WTC11 (cell line): ENCODE results near the gene CSTPP1. TPM values are rescaled to one million over a fixed set of nuclear protein-coding genes. Genes with fewer than 3 reads are reported as not detected.

Experiments
- ATAC-seq: fragments of 200-7000 bp; cut with Tn5 transposase; 2 replicates; pipeline ENCODE4 v1.10.0; 2021; ENCODE audit warnings: mild to moderate bottlenecking, moderate library complexity
- CTCF ChIA-PET: fragments of 300-600 bp; sonication (Branson Sonifier 250); formaldehyde crosslinking; loops from one replicate; lab custom pipeline; 2021; ENCODE audit warnings: antibody characterized with exemption; lab: Charles Lee
- POLR2A ChIA-PET: fragments of 350-600 bp; sonication (Branson Sonifier 250); formaldehyde crosslinking; loops from one replicate; lab custom pipeline; 2021; ENCODE audit warnings: antibody characterized with exemption; lab: Charles Lee
- DNase-seq: peaks from one replicate; pipeline ENCODE4 v3.0.0; 2021; ENCODE audit warnings: low spot score
- H3K27ac Mint-ChIP-seq: 2 replicates; pipeline ENCODE4 v1.8.0; 2021; ENCODE audit warnings: mixed read lengths
- H3K27me3 Mint-ChIP-seq: 2 replicates; pipeline ENCODE4 v1.8.0; 2021; ENCODE audit warnings: low read depth, mild to moderate bottlenecking, moderate library complexity, mixed read lengths
- H3K36me3 Mint-ChIP-seq: 2 replicates; pipeline ENCODE4 v1.8.0; 2021; ENCODE audit warnings: mixed read lengths
- H3K4me1 Mint-ChIP-seq: 2 replicates; pipeline ENCODE4 v1.8.0; 2022; ENCODE audit warnings: mixed read lengths
- H3K4me3 Mint-ChIP-seq: 2 replicates; pipeline ENCODE4 v1.8.0; 2021; ENCODE audit warnings: mild to moderate bottlenecking, moderate library complexity, mixed read lengths
- H3K9me3 Mint-ChIP-seq: 2 replicates; pipeline ENCODE4 v1.8.0; 2021; ENCODE audit warnings: mixed read lengths
- ELF4 ChIP-seq: sonication (generic); formaldehyde crosslinking; IDR thresholded peaks from 2 replicates; pipeline ENCODE4 v1.8.1; 2022; ENCODE audit warnings: low read depth, mild to moderate bottlenecking, moderate library complexity, missing genetic modification reagents
- FOXK1 ChIP-seq: sonication (generic); formaldehyde crosslinking; IDR thresholded peaks from 2 replicates; pipeline ENCODE4 v1.8.0; 2022; ENCODE audit warnings: mild to moderate bottlenecking, moderate library complexity, missing genetic modification reagents
- JAZF1 ChIP-seq: fragments of 250-450 bp; sonication (Bioruptor Pico); IDR thresholded peaks from 2 replicates; pipeline ENCODE4 v1.9.0; 2021; ENCODE audit warnings: moderate library complexity, mild to moderate bottlenecking, inconsistent platforms
- NR3C1 ChIP-seq: sonication (generic); formaldehyde crosslinking; conservative IDR thresholded peaks from 2 replicates; pipeline ENCODE4 v1.8.1; 2023; ENCODE audit warnings: low read depth, mild to moderate bottlenecking, missing genetic modification reagents
- RORB ChIP-seq: fragments of 250-450 bp; sonication (Bioruptor Pico); IDR thresholded peaks from 2 replicates; pipeline ENCODE4 v1.9.0; 2021; ENCODE audit warnings: mild to moderate bottlenecking
- ZNF232 ChIP-seq: sonication (generic); formaldehyde crosslinking; IDR thresholded peaks from 2 replicates; pipeline ENCODE4 v1.8.0; 2022; ENCODE audit warnings: mild to moderate bottlenecking, missing genetic modification reagents
- ZNF423 ChIP-seq: fragments of 250-450 bp; sonication (Bioruptor Pico); IDR thresholded peaks from 2 replicates; pipeline ENCODE4 v2.1.2; 2022; ENCODE audit warnings: mild to moderate bottlenecking, moderate library complexity
- total RNA-seq: library from RNA; stranded (reverse); gene quantifications from 3 replicates; pipeline ENCODE4 v1.2.3, GENCODE V29; 2021
- TF ChIP-seq, protein P1 (sequence below): fragments of 250-450 bp; sonication (Bioruptor Pico); IDR thresholded peaks from 2 replicates; pipeline ENCODE4 v1.9.0; 2021; ENCODE audit warnings: mild to moderate bottlenecking, borderline replicate concordance
- TF ChIP-seq, protein P2 (sequence below): fragments of 250-450 bp; sonication (Bioruptor Pico); IDR thresholded peaks from 2 replicates; pipeline ENCODE4 v1.8.0; 2021; ENCODE audit warnings: mild to moderate bottlenecking
- TF ChIP-seq, protein P3 (sequence below): sonication (generic); formaldehyde crosslinking; IDR thresholded peaks from 2 replicates; pipeline ENCODE4 v1.8.1; 2023; ENCODE audit warnings: mild to moderate bottlenecking, missing genetic modification reagents, borderline replicate concordance
- TF ChIP-seq, protein P4 (sequence below): sonication (generic); formaldehyde crosslinking; IDR thresholded peaks from 2 replicates; pipeline ENCODE4 v1.8.0; 2023; ENCODE audit warnings: missing genetic modification reagents
- TF ChIP-seq, protein P5 (sequence below): sonication (generic); formaldehyde crosslinking; IDR thresholded peaks from 2 replicates; pipeline ENCODE4 v1.8.1; 2022; ENCODE audit warnings: mild to moderate bottlenecking, moderate library complexity, missing genetic modification reagents
- TF ChIP-seq, protein P6 (sequence below): sonication (generic); formaldehyde crosslinking; IDR thresholded peaks from 2 replicates; pipeline ENCODE4 v1.8.0; 2023; ENCODE audit warnings: missing genetic modification reagents, mild to moderate bottlenecking, borderline replicate concordance
- TF ChIP-seq, protein P7 (sequence below): fragments of 250-450 bp; sonication (Bioruptor Pico); IDR thresholded peaks from 2 replicates; pipeline ENCODE4 v2.1.2; 2022; ENCODE audit warnings: mild to moderate bottlenecking, moderate library complexity

CSTPP1 gene
- total RNA-seq, 1 experiment from 2014 or later, result 23.6 TPM

DNA sequence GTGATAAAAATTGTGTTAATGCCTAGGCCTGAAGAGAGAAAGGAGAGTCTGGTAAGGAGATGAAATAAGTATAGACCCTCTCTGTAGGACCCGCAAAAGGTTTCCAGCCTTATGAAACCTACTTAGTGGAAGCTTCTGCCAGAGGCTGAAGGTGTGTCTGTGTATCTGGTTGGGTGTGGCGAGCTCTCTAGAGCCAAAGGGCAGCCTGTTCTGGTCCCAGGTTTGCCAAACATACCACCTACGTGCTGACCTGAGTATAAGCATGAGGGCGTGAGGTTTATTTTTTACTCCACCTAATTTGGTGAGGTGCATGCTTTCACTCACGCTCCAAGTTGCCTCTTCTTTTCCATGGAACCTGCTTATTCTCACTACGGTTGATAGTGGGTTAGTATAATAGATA lies 5.6 kb downstream of the CSTPP1 start:
- Mint-ChIP-seq H3K4me3 (no peak overlapping the region), H3K27ac (no peak overlapping the region), H3K36me3 (no peaks in the 10 kb centered on the region)
- TF ChIP-seq, protein P1, sequence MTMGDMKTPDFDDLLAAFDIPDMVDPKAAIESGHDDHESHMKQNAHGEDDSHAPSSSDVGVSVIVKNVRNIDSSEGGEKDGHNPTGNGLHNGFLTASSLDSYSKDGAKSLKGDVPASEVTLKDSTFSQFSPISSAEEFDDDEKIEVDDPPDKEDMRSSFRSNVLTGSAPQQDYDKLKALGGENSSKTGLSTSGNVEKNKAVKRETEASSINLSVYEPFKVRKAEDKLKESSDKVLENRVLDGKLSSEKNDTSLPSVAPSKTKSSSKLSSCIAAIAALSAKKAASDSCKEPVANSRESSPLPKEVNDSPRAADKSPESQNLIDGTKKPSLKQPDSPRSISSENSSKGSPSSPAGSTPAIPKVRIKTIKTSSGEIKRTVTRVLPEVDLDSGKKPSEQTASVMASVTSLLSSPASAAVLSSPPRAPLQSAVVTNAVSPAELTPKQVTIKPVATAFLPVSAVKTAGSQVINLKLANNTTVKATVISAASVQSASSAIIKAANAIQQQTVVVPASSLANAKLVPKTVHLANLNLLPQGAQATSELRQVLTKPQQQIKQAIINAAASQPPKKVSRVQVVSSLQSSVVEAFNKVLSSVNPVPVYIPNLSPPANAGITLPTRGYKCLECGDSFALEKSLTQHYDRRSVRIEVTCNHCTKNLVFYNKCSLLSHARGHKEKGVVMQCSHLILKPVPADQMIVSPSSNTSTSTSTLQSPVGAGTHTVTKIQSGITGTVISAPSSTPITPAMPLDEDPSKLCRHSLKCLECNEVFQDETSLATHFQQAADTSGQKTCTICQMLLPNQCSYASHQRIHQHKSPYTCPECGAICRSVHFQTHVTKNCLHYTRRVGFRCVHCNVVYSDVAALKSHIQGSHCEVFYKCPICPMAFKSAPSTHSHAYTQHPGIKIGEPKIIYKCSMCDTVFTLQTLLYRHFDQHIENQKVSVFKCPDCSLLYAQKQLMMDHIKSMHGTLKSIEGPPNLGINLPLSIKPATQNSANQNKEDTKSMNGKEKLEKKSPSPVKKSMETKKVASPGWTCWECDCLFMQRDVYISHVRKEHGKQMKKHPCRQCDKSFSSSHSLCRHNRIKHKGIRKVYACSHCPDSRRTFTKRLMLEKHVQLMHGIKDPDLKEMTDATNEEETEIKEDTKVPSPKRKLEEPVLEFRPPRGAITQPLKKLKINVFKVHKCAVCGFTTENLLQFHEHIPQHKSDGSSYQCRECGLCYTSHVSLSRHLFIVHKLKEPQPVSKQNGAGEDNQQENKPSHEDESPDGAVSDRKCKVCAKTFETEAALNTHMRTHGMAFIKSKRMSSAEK (CRISPR knock-in tag), result no peak
- TF ChIP-seq JAZF1 (CRISPR knock-in tag), result no peak
- TF ChIP-seq, protein P2, sequence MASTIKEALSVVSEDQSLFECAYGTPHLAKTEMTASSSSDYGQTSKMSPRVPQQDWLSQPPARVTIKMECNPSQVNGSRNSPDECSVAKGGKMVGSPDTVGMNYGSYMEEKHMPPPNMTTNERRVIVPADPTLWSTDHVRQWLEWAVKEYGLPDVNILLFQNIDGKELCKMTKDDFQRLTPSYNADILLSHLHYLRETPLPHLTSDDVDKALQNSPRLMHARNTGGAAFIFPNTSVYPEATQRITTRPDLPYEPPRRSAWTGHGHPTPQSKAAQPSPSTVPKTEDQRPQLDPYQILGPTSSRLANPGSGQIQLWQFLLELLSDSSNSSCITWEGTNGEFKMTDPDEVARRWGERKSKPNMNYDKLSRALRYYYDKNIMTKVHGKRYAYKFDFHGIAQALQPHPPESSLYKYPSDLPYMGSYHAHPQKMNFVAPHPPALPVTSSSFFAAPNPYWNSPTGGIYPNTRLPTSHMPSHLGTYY (CRISPR knock-in tag), result no peak
- no peak for TF ChIP-seq ZNF423 (CRISPR knock-in tag)
- TF ChIP-seq, protein P3, sequence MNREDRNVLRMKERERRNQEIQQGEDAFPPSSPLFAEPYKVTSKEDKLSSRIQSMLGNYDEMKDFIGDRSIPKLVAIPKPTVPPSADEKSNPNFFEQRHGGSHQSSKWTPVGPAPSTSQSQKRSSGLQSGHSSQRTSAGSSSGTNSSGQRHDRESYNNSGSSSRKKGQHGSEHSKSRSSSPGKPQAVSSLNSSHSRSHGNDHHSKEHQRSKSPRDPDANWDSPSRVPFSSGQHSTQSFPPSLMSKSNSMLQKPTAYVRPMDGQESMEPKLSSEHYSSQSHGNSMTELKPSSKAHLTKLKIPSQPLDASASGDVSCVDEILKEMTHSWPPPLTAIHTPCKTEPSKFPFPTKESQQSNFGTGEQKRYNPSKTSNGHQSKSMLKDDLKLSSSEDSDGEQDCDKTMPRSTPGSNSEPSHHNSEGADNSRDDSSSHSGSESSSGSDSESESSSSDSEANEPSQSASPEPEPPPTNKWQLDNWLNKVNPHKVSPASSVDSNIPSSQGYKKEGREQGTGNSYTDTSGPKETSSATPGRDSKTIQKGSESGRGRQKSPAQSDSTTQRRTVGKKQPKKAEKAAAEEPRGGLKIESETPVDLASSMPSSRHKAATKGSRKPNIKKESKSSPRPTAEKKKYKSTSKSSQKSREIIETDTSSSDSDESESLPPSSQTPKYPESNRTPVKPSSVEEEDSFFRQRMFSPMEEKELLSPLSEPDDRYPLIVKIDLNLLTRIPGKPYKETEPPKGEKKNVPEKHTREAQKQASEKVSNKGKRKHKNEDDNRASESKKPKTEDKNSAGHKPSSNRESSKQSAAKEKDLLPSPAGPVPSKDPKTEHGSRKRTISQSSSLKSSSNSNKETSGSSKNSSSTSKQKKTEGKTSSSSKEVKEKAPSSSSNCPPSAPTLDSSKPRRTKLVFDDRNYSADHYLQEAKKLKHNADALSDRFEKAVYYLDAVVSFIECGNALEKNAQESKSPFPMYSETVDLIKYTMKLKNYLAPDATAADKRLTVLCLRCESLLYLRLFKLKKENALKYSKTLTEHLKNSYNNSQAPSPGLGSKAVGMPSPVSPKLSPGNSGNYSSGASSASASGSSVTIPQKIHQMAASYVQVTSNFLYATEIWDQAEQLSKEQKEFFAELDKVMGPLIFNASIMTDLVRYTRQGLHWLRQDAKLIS (CRISPR knock-in tag), result no peak
- no peak for TF ChIP-seq RORB
- no peak for TF ChIP-seq ELF4 (CRISPR knock-in tag)
- TF ChIP-seq, protein P4, sequence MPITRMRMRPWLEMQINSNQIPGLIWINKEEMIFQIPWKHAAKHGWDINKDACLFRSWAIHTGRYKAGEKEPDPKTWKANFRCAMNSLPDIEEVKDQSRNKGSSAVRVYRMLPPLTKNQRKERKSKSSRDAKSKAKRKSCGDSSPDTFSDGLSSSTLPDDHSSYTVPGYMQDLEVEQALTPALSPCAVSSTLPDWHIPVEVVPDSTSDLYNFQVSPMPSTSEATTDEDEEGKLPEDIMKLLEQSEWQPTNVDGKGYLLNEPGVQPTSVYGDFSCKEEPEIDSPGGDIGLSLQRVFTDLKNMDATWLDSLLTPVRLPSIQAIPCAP, result no peak
- no peak for TF ChIP-seq NR3C1 (CRISPR knock-in tag)
- no peak for TF ChIP-seq FOXK1 (CRISPR knock-in tag)
- TF ChIP-seq, protein P5, sequence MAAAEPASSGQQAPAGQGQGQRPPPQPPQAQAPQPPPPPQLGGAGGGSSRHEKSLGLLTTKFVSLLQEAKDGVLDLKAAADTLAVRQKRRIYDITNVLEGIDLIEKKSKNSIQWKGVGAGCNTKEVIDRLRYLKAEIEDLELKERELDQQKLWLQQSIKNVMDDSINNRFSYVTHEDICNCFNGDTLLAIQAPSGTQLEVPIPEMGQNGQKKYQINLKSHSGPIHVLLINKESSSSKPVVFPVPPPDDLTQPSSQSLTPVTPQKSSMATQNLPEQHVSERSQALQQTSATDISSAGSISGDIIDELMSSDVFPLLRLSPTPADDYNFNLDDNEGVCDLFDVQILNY (CRISPR knock-in tag), result no peak
- TF ChIP-seq ZNF232 (CRISPR knock-in tag), result no peak
- TF ChIP-seq, all 79 proteins: peak for 0
- H3K4me1 Mint-ChIP-seq, result peaks cover 2% of the 10 kb centered on the region
- H3K9me3 Mint-ChIP-seq, result no peaks in the 10 kb centered on the region
- CTCF ChIA-PET, result interaction anchor here (1.4 kb wide), 1 partner anchor 211 kb away, joined by 4 read pairs; no protein-coding TSS in a partner anchor
- DNase-seq (no peak), ATAC-seq (no peak)
- no peaks in the 10 kb centered on the region for H3K27me3 Mint-ChIP-seq
- POLR2A ChIA-PET, result no interaction called here

DNA sequence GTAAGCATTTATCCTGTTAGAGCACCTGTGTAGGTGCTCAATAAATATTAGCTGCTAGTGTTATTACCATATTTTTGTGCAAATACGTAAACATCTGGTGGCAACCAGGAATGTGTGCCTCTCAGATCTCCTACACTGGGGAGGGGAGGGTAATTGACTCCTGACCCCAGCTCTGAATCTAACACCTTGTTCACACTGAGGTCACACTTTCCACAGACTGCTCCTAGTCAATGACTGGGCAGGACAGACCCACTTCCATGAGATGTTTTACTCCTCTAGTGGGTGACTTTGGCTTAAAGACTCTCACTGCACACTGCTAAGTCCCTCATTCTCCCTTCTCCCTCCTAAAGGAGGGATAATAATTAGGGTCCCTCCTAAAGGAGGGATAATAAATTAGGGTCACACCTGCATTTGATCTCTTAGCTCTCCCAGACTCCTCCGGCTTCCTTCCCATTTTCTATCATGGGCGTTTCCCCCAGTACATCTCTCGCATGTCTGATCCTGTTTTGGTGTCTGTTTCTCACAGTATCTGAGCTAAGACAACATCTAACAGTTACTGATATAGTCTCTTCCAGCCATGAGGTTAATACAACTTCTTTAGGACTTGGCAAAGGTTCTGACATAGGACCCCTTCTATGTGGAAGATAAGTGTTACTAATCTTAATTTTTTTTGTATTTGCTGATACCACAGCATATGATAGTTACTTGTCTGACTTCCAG lies 8.0 kb downstream of the CSTPP1 start:
- ChIA-PET CTCF (interaction anchor here (1.1 kb wide), 1 partner anchor 209 kb away, joined by 7 read pairs; no protein-coding TSS in a partner anchor), POLR2A (interaction anchor here (0.6 kb wide), 1 partner anchor 741 kb away, joined by 3 read pairs; no protein-coding TSS in a partner anchor)
- no peak overlapping the region for H3K4me3 Mint-ChIP-seq
- peak overlapping the region; percentile 21; the same call in 1 of the 2 replicates for H3K27ac Mint-ChIP-seq
- DNase-seq (no peak), ATAC-seq (no peak)
- no peaks in the 10 kb centered on the region for H3K9me3 Mint-ChIP-seq
- no peaks in the 10 kb centered on the region for H3K36me3 Mint-ChIP-seq
- no peaks in the 10 kb centered on the region; the same call in 1 of the 2 replicates for H3K4me1 Mint-ChIP-seq
- no peaks in the 10 kb centered on the region for H3K27me3 Mint-ChIP-seq
- TF ChIP-seq, protein P6, sequence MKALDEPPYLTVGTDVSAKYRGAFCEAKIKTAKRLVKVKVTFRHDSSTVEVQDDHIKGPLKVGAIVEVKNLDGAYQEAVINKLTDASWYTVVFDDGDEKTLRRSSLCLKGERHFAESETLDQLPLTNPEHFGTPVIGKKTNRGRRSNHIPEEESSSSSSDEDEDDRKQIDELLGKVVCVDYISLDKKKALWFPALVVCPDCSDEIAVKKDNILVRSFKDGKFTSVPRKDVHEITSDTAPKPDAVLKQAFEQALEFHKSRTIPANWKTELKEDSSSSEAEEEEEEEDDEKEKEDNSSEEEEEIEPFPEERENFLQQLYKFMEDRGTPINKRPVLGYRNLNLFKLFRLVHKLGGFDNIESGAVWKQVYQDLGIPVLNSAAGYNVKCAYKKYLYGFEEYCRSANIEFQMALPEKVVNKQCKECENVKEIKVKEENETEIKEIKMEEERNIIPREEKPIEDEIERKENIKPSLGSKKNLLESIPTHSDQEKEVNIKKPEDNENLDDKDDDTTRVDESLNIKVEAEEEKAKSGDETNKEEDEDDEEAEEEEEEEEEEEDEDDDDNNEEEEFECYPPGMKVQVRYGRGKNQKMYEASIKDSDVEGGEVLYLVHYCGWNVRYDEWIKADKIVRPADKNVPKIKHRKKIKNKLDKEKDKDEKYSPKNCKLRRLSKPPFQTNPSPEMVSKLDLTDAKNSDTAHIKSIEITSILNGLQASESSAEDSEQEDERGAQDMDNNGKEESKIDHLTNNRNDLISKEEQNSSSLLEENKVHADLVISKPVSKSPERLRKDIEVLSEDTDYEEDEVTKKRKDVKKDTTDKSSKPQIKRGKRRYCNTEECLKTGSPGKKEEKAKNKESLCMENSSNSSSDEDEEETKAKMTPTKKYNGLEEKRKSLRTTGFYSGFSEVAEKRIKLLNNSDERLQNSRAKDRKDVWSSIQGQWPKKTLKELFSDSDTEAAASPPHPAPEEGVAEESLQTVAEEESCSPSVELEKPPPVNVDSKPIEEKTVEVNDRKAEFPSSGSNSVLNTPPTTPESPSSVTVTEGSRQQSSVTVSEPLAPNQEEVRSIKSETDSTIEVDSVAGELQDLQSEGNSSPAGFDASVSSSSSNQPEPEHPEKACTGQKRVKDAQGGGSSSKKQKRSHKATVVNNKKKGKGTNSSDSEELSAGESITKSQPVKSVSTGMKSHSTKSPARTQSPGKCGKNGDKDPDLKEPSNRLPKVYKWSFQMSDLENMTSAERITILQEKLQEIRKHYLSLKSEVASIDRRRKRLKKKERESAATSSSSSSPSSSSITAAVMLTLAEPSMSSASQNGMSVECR (CRISPR knock-in tag), result no peak
- TF ChIP-seq, protein P7, sequence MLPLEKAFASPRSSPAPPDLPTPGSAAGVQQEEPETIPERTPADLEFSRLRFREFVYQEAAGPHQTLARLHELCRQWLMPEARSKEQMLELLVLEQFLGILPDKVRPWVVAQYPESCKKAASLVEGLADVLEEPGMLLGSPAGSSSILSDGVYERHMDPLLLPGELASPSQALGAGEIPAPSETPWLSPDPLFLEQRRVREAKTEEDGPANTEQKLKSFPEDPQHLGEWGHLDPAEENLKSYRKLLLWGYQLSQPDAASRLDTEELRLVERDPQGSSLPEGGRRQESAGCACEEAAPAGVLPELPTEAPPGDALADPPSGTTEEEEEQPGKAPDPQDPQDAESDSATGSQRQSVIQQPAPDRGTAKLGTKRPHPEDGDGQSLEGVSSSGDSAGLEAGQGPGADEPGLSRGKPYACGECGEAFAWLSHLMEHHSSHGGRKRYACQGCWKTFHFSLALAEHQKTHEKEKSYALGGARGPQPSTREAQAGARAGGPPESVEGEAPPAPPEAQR (CRISPR knock-in tag), result no peak
- no peak for TF ChIP-seq JAZF1 (CRISPR knock-in tag)
